HG02798 (cell line): ENCODE data around the gene S100A14.
"Not testable (repeated sequence)": the region's sequence is repeated elsewhere in the genome, so short reads cannot be mapped to it uniquely, and the experiment has no call there.

Experiments used
- ATAC-seq: cut with Tn5 transposase; IDR thresholded peaks from one replicate; pipeline ENCODE4 v1.9.1; 2021; ENCODE audit warnings: mild to moderate bottlenecking; ENCODE audit not compliant: unreplicated experiment, poor library complexity

The S100A14 gene

DNA sequence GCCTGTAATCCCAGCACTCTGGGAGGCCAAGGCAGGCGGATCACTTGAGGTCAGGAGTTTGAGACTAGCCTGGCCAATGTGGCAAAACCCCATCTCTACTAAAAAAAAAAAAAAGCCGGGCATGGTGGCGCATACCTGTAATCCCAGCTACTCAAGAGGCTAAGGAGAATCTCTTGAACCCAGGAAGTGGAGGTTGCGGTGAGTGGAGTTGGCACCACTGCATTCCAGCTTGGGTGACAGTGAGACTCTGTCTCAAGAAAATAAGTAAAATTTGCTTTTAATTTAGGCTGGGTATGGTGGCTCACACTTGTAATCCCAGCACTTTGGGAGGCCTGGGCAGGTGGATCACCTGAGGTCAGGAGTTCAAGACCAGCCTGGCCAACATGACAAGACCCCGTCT is 24.1 kb upstream of the S100A14 start:
- ATAC-seq: not testable (repeated sequence)

GRCh38 chr1:153639280-153639679 is 23.2 kb upstream of the S100A14 start:
- ATAC-seq: no peak

- no peak for ATAC-seq
Observed at GRCh38 chr1:153638261-153638660, 22.1 kb upstream of the S100A14 start.

DNA sequence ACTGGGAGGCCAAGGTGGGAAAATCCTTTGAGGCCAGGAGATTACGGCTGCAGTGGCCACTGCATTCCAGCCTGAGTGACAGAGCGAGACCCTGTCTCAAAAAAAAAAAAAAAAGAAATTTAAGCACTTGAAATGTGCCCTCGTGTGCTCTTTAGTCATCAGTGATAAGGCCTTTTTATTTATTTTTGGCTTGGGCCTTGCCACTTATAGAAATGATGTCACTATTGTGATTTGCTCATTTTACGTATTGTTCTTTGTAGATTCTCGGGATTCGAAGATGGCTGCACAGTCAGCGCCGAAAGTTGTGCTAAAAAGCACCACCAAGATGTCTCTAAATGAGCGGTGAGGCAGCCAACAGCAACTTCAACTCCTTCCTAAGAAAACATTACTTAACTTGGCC is 20.2 kb upstream of the S100A14 start:
- ATAC-seq: no peak

- ATAC-seq: no peak
Observed at GRCh38 chr1:153635872-153636271, 19.7 kb upstream of the S100A14 start.

GRCh38 chr1:153633754-153634665 is 17.9 kb upstream of the S100A14 start, which contains the start of gene CHTOP:
Gene CHTOP (plus strand): TSS chr1:153634066. CDS start chr1:153636589, 2,523 bp downstream.
- ATAC-seq: peak; percentile 92

DNA sequence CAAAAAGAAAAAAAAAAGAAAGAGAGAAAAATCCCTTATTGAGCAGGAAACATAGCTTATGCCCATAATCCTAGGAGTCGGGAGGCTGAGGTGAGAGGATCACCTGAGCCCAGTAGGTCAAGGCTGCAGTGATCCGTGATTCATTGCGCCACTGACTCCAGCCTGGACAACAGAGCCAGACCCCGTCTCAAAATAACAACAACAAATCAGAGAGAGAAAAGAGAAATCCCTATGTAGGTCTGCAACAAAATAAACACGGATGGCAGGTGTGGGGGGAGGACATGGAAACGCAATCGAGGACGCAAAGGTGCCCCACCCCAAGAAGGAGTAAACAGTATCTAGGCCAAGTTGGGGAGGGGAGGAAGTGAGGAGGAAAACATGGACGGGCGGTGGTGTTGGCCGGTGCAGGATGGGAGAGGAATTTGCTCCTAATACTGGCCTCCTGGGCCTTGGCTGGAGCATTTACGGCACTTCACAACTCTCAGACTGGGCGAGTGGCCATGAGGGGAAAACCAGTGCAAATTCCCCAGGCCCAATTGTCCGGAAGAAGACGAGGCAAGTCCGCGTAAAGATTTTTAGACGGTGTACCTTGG is 17.1 kb upstream of the S100A14 start:
- ATAC-seq: no peak

- no peak for ATAC-seq
Observed at GRCh38 chr1:153631047-153632022, 15.2 kb upstream of the S100A14 start.

DNA sequence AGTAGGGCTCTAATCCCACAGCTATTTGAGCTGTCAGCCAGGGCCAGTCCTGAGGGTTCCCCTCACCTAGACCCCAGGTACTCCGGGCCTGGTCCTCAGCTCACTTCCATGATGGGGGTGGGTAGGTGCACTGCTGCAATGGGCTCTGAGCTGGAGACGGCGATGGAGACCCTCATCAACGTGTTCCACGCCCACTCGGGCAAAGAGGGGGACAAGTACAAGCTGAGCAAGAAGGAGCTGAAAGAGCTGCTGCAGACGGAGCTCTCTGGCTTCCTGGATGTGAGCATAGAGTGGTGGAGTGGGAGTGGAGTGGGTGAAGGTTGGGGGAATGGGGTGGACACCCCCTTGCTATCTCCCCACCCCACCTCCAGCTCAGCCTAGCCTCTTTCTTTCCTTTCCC is 14.3 kb upstream of the S100A14 start:
- ATAC-seq: no peak

DNA sequence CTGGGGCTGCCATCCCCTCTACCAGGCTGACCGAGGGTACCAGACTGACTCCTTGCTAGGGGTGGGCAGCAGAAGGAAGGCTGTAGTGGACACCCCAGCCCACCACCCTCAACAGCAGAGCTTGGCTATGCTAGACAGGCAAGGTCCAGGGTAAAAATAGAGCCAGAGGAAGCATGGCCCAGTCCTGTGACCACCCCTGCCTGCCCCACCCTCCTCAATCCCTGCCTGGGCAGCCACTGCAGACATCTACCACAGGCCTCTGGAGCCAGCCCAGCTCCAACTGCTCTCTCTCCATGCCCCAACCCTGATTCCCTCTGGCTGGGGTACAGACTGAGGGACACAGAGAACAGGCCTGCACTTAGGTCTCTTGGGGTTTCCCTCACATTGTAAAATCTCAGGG is 13.8 kb upstream of the S100A14 start:
- no peak for ATAC-seq

- no peak for ATAC-seq
Observed at GRCh38 chr1:153629343-153629665, 13.2 kb upstream of the S100A14 start.

DNA sequence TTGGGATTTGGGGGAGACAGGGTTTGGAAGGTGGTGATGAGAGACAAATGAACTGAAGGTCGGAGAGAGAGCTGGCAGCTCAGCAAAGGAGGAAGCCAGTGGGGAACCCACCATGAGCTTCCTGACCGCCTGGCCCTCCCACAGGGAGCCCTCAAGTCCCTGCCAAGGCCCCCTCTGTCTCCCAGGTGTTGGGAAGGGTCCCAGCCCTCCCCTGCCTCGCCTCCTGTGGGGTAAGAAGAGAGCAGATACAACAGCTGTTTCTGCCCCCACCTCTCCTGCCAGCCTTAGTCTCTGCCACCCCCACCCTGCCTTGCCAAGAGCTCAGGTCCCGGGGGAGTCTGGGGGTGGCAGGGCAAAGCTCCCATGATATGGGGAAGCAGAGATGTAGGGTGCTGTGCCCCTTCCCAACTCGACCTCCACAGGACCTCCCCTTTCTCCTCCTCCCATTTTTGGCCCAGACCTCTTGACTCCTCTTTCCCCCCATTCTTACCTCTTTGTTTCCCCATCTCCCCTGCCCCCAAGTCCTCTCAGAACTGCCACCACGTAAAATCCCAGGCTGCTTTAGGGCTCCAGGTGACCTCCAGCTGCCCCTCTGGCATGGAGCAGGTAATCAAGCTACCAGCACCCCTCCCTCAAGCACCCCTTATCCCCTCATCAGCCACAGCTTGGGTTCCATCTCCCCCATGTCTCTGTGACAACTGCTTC is 12.7 kb upstream of the S100A14 start:
- no peak for ATAC-seq

DNA sequence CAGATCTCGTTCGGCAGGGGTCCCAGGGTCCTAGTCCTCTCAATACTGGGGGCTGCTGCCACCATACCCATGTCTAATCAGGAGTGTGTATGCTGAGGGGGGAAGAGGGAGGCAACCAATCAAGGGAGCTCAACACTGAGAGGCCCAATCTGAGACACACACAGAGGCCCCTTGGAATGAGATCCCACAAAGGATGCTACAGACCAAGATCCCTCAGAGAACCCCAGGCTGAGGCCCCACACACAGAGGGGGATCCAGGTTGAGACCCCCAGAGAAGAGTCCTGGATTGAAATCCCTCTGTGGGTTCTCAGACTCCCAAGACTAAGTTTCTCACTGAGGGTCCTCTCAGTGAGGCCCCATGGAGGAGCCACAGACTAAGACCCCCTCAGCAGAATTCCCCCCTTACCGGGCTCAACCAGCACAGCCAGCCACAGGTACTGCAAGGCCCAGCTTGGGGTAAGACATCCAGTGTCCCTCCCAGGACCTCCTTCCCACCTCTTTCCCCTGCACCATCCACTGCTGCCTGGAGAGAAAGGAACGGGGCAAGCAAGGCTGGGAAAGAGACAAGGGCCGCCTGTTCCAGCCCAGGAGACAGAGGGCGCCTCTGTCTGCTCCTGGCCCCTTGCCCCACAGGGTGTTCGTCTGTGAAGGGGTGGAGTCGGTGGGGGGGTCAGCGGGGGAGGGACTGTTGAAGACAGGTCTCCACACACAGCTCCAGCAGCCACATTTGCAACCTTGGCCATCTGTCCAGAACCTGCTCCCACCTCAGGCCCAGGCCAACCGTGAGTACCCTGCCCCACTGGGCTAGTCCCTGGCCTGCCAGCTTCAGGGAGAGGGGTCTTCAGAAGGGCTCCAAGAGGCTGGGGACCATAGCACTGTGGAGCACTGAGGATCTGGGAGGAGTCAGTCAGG is 11.8 kb upstream of the S100A14 start, which contains the start of gene S100A1:
S100A1 (plus strand) TSS at position 720 of the 912 bp plus-strand sequence. CDS start 2,088 bp downstream, outside the sequence.
- no peak for ATAC-seq

- no peak for ATAC-seq
Observed at GRCh38 chr1:153626904-153627714, 11.0 kb upstream of the S100A14 start, which contains the start of gene S100A13. Gene S100A13 (minus strand): TSS chr1:153627505. CDS start chr1:153626472, 1,033 bp downstream.

DNA sequence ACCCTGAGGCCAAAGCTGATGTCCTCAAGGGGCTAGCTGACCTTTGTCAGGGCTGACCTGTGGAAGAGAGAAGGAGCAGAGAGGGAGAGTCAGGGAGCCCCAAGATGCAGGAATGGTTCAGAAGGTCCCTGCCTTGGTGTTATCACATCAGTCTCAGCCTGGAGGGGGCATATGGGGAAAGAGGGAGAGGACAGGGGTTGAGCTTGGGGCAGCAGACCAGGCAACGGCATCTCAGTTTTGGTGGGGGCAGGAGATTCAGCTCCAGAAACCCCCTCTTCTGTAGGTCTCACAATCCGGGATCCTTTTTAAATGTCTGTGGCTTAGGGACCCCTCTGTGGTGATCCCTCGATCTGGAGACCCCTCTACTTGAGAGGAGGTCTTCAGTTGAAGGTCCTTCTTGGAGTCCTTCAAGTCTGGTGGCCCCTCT is 10.4 kb upstream of the S100A14 start:
- ATAC-seq: no peak

- no peak for ATAC-seq
Observed at GRCh38 chr1:153624965-153625611, 9.0 kb upstream of the S100A14 start.

DNA sequence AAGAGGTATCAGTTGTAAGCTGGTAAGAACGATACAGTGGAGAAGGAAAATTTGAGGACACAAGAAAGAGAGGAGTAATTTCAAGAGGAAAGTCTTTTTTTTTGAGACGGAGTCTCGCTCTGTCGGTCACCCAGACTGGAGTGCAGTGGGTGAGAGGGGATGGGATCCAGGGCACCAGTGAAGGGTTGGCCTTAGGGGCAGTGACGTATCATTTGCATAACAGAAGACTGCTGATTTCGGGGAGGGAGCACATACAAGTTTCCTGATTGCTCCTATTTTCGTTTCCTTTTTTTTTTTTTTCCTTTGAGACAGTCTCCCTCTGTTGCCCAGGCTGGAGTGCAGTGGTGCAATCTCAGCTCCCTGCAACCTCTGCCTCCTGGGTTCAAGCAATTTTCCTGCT is 7.0 kb upstream of the S100A14 start:
- ATAC-seq: no peak
